Measurements from ENCODE around the gene CHAT.

CHAT gene

GRCh38 chr10:49613882-49614241 is at the start of gene CHAT:
CHAT (plus strand) TSS chr10:49614037; CDS start chr10:49614190, 153 bp downstream.
- H3K4me3 ChIP-seq (ENCODE audit: low read depth, low read length), result no peak within 1 kb of the TSS

DNA sequence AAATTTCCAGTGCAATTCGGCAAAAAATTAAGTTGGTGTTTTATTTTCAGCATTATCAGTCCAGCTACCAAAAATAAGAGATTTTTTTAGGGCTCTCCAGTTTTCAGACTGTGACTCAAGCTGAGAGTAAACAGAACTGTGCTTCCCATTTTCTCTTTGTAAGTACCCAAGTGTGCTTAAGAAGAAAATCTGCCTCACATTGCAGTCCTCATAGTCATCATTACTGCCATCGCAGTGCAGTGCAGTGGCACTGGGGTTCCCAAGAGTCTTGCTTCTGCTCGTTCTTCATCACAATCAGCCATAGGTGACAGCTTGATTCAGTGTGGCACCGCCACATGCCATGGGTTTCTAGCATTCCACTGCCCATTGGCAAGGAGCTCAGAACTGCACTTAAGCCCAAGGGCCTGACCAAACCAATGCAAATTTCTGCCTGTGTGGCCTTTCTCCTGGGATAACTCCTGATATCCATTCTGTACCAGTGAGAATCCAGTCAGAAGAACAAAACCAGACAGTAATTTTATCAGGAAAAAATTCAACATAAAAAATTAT is 49.3 kb upstream of the CHAT start:
- no peak overlapping the region for H3K4me3 ChIP-seq (ENCODE audit: low read depth, low read length)

DNA sequence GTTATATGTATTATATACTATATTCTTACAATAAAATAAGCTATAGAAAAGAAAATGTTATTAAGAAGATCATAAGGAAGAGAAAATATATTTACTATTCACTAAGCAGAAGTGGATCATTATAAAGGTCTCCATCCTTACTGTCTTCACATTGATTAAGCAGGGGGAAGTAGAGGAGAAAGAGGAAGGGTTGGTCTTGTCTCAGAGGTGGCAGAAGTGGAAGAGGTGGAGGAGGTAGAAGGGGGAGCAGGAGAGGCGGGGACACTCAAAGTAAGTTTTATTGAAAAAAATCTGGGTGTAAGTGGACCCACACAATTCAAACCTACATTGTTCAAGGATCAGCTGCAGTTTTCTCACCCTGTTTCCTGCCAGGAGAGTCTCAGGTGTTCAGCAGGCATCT is 46.0 kb upstream of the CHAT start:
- no peak overlapping the region for H3K4me3 ChIP-seq (ENCODE audit: low read depth, low read length)

GRCh38 chr10:49568235-49568634 is 45.6 kb upstream of the CHAT start:
- no peak overlapping the region for H3K4me3 ChIP-seq (ENCODE audit: low read depth, low read length)

GRCh38 chr10:49569031-49569631 is 44.7 kb upstream of the CHAT start:
- no peak overlapping the region for H3K4me3 ChIP-seq (ENCODE audit: low read depth, low read length)

GRCh38 chr10:49571388-49571787 is 42.4 kb upstream of the CHAT start:
- no peak overlapping the region for H3K4me3 ChIP-seq (ENCODE audit: low read depth, low read length)

DNA sequence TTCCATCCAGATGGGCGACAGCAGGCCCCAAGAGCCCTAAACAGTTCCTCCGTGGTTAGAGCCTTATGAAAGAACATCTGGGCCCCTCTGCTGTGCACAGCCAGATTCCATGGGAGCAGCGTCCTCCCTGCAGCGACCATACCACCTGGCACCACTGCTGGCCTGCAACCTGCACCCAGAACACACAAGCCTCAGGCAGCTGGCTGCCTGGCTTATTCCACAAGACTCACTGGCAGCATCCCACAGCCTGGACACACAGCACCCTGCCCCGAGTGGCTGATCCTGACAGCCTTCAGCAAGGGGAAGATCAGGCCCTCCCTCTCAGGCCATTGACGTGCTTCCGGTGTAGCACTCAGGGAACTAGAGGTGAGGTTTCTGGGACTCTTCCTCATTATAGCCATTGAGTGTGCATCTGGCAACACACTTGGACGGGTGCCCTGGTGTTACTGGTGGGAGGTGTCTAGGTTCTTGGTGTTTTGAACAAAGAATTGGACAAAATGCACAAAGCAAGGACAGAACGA is 41.2 kb upstream of the CHAT start:
- H3K4me3 ChIP-seq (ENCODE audit: low read depth, low read length), result no peak overlapping the region

GRCh38 chr10:49575489-49576072 is 38.3 kb upstream of the CHAT start:
- no peak overlapping the region for H3K4me3 ChIP-seq (ENCODE audit: low read depth, low read length)

DNA sequence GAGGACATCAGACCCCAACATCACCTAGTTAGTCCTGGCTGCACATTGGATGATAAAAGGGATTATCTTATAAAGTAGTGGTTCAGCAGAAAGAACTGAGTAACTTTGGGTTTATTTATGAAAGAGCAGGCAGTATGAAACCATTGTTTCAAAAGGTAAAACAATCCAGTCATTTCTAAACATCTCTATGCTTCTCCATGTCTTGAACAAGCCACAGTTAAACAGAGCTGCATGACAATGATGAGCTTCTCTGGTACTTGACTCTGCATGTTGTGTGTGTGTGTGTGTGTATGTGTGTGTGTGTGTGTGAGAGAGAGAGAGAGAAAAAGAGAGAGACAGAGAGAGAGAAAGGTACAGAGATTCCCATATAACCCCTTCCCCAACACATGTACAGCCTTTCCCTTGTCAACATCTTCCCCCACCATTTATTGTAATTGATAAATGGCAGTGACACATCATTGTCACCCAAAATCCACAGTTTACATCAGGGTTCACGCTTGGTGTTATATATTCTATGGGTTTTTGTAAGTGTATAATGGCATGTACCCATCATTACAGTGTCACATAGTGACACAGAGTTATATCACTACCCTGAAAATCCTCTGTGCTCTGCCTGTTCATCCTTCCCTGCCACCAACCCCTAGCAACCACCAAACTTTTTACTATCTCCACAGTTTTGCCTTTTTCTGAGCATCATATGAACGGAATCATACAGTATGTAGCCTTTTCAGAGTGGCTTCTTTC is 36.5 kb upstream of the CHAT start:
- no peak overlapping the region for H3K4me3 ChIP-seq (ENCODE audit: low read depth, low read length)

DNA sequence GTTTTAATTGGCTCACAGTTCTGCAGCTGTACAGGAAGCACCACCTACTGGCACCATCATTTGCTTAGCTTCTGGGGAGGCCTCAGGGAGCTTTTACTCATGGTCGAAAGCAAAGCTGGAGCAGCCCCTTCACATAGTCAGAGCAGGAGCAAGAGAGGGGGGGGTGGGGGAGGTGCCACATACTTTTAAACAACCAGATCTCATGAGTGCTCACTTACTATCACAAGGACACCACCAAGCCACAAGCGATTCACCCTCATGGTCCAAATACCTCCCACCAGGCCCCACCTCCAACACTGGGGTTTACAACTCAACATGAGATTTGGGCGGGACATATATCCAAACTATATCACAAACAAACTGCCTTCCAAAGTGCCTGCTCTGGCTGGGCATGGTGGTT is 35.4 kb upstream of the CHAT start:
- H3K4me3 ChIP-seq (ENCODE audit: low read depth, low read length), result no peak overlapping the region

DNA sequence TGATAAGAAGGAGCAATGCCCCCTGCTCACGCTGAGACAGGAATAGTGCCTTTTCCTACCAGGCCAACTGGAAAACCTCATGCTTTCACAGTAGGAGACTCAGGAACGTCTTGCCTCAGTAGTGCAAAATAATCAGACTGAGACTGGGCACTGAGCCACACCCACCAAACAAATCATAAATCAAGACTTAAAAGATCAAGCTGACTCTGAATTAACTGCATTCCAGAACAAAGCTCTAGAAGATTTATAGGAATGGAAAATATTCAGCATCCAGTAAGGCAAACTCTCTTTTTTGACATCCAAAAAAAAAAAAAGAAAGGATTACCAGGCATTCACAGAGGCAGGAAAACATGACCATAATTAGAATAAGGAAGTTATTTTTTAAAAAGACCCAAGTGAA is 34.2 kb upstream of the CHAT start:
- no peak overlapping the region for H3K4me3 ChIP-seq (ENCODE audit: low read depth, low read length)

DNA sequence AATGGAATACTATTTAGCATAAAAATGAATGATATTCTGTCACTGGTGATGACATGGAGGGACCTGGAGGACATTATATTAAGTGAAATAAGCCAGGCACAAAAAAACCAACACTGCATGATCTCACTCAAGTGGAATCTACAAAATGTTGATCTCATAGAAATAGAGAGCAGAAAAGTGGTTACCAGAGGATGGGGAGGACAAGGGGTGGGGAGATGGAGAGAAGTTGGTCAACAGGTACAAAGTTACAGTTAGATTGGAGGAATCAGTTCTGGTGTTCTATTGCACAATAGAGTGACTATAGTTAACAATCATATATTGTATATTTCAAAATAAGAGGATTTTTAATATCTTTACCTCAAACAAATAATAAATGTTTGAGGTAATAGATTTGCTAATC is 28.4 kb upstream of the CHAT start:
- no peak overlapping the region for H3K4me3 ChIP-seq (ENCODE audit: low read depth, low read length)

GRCh38 chr10:49587981-49588380 is 25.9 kb upstream of the CHAT start:
- no peak overlapping the region for H3K4me3 ChIP-seq (ENCODE audit: low read depth, low read length)

GRCh38 chr10:49592726-49593563 is 20.9 kb upstream of the CHAT start:
- H3K4me3 ChIP-seq (ENCODE audit: low read depth, low read length), result no peak overlapping the region

GRCh38 chr10:49593564-49593875 is 20.3 kb upstream of the CHAT start:
- H3K4me3 ChIP-seq (ENCODE audit: low read depth, low read length), result no peak overlapping the region

DNA sequence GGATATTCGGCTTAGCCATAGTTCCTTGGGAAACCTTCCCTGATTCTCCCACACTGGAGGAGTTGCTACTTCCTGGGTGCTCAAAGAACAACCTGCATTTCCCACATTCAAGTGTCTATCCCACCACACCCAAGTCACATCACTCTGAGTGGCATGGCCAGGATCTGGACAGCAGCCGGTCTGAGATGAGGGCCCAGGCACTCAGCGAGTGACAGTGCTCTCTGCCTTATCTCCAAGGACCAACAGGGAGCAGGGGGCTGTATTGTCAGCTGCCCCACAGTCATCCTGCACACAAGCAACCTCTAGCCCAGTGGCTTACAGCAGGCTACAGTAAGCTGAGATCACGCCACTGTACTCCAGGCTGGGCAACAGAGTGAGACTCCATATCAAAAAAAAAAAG is 19.8 kb upstream of the CHAT start:
- H3K4me3 ChIP-seq (ENCODE audit: low read depth, low read length), result no peak overlapping the region

DNA sequence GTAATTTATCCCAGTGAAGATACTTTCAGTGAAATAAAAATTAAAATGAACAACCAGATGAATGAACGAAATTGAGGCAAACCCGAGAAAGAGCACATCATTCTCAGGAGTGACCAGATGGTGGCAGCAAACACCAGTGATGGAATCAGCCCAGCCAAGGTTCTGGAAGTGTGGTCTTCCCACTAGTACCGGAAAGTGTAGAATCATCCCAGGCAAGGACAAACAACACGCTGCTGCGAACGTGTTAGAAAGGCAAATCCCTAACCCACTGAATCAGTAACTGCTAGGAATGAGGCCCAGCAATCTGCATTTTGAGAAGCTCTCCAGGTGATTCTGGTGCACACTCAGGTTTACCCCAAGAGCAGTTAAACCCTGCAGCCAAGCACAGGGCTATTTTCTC is 19.2 kb upstream of the CHAT start:
- no peak overlapping the region for H3K4me3 ChIP-seq (ENCODE audit: low read depth, low read length)

- H3K4me3 ChIP-seq (ENCODE audit: low read depth, low read length), result no peak overlapping the region
Measured at GRCh38 chr10:49595003-49595712, 18.7 kb upstream of the CHAT start.

- H3K4me3 ChIP-seq (ENCODE audit: low read depth, low read length), result no peak overlapping the region
Measured at GRCh38 chr10:49595713-49596492, 17.9 kb upstream of the CHAT start.

DNA sequence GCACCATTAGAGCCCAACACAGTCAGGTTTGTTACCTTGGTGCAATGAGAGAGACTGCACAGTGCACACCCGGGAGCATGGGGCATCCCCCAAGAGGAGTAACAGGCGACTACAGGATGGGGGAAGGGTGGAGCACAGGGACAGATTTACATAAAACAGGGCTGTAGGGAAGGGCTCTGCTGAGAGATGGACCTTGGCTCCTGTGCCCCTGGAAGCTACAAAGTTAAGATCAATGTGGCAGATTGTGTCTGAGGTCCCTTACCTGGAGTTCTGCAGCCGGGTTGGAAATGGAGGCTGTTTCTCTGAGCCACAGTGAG is 17.4 kb upstream of the CHAT start:
- H3K4me3 ChIP-seq (ENCODE audit: low read depth, low read length), result no peak overlapping the region
